Endothelial cell of umbilical vein (primary cell): ENCODE measurements around the gene HSD17B13.

Experiments
- EZH2 ChIP-seq: IDR thresholded peaks from 2 replicates; pipeline ENCODE4 v1.6.1; 2012; ENCODE audit warnings: borderline replicate concordance, low read depth, mild to moderate bottlenecking, moderate library complexity, low read length, inconsistent platforms; ENCODE audit not compliant: severe bottlenecking
- FOS ChIP-seq: IDR thresholded peaks from 2 replicates; pipeline ENCODE4 v1.6.1; 2011; ENCODE audit warnings: mild to moderate bottlenecking, low read length, moderate library complexity, borderline replicate concordance; ENCODE audit not compliant: insufficient read depth
- MYC ChIP-seq: IDR thresholded peaks from one replicate; pipeline ENCODE4 v1.6.1; 2011; ENCODE audit warnings: mild to moderate bottlenecking, low read depth, low read length
- POLR2A ChIP-seq: IDR thresholded peaks from 2 replicates; pipeline ENCODE4 v1.6.1; 2012; ENCODE audit warnings: low read depth, mild to moderate bottlenecking, control low read depth, low read length
- POLR2AphosphoS5 ChIP-seq: IDR thresholded peaks from 2 replicates; pipeline ENCODE4 v1.6.1; 2012; ENCODE audit warnings: low read depth, mild to moderate bottlenecking, control low read depth, low read length, moderate library complexity; ENCODE audit not compliant: insufficient read depth
- TF ChIP-seq, protein P1 (sequence below), 2 donors: IDR thresholded peaks; 1 replicate in 1 of 2; 2 replicates in 1 of 2; pipeline ENCODE4 v1.5.1; 2011; ENCODE audit warnings: low read length in 2 of 2, mild to moderate bottlenecking in 2 of 2, moderate library complexity in 2 of 2, control low read depth in 1 of 2, inconsistent platforms in 1 of 2, low read depth in 1 of 2; ENCODE audit not compliant: insufficient read depth in 1 of 2; ENCODE audit errors: extremely low read depth in 1 of 2
- TF ChIP-seq, protein P2 (sequence below): IDR thresholded peaks from 2 replicates; pipeline ENCODE4 v1.6.1; 2011; ENCODE audit not compliant: insufficient read depth, insufficient read length

DNA sequence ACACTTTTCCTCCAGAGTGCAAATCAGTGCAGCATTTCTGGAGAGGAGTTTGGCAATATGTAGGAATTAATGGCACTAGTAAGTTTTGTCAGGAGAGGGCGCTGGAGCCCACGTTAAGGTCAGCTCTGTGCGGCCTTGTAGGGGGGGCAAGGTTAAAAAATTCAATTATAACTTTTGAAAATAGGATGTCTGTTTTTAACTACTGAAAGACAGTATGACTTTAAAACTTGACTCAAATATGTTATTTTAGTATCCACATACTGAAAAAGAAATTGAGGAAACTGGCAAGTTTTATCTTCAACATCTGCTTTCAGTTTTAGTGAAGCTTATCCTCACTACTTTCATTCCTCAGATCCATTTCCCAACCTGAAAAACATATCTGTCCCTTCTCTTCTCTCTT is 30.9 kb upstream of the HSD17B13 start:
- TF ChIP-seq POLR2A (no peak), EZH2 (no peak), POLR2AphosphoS5 (no peak), FOS (no peak), MYC (no peak)
- TF ChIP-seq, protein P1, sequence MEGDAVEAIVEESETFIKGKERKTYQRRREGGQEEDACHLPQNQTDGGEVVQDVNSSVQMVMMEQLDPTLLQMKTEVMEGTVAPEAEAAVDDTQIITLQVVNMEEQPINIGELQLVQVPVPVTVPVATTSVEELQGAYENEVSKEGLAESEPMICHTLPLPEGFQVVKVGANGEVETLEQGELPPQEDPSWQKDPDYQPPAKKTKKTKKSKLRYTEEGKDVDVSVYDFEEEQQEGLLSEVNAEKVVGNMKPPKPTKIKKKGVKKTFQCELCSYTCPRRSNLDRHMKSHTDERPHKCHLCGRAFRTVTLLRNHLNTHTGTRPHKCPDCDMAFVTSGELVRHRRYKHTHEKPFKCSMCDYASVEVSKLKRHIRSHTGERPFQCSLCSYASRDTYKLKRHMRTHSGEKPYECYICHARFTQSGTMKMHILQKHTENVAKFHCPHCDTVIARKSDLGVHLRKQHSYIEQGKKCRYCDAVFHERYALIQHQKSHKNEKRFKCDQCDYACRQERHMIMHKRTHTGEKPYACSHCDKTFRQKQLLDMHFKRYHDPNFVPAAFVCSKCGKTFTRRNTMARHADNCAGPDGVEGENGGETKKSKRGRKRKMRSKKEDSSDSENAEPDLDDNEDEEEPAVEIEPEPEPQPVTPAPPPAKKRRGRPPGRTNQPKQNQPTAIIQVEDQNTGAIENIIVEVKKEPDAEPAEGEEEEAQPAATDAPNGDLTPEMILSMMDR (IDR thresholded peaks at IDR 0.05; ENCODE audit: extremely low read depth in 1 of 2, insufficient read depth in 1 of 2, low read depth in 1 of 2, low read length in 2 of 2) = peak; percentile 57
- TF ChIP-seq, protein P2, sequence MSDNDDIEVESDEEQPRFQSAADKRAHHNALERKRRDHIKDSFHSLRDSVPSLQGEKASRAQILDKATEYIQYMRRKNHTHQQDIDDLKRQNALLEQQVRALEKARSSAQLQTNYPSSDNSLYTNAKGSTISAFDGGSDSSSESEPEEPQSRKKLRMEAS = no peak
